Spleen (tissue), 11 donors: ENCODE data around the gene CYB561D2. TPM values are rescaled to one million over a fixed set of nuclear protein-coding genes. Genes with fewer than 3 reads are reported as not detected.

ENCODE experiments used
- DNase-seq: peaks from one replicate; pipeline ENCODE4 v3.0.0-alpha.2; 2020
- H3K27ac ChIP-seq, 8 donors: fragments of 200-600 bp; sonication (generic) in 7 of 8; 1 replicate in 4 of 8; 2 replicates in 4 of 8; pipeline versions ENCODE4 v1.5.0 to v1.8.0; 2016 to 2021; ENCODE audit warnings: inconsistent platforms in 4 of 8, mild to moderate bottlenecking in 4 of 8, moderate library complexity in 1 of 8
- H3K27me3 ChIP-seq, 7 donors: fragments of 200-600 bp; sonication (generic) in 6 of 7; replicated peaks in 1 of 7; 1 replicate in 4 of 7; 2 replicates in 3 of 7; pipeline versions ENCODE4 v1.5.0 to v1.8.0; 2016 to 2021; ENCODE audit warnings: inconsistent platforms in 3 of 7, mild to moderate bottlenecking in 1 of 7
- H3K36me3 ChIP-seq, 6 donors: fragments of 200-600 bp; sonication (generic) in 5 of 6; 1 replicate in 4 of 6; 2 replicates in 2 of 6; pipeline versions ENCODE4 v1.5.0 to v1.8.0; 2016 to 2021; ENCODE audit warnings: inconsistent platforms in 2 of 6
- H3K4me1 ChIP-seq, 6 donors: fragments of 200-600 bp; sonication (generic) in 5 of 6; 1 replicate in 3 of 6; 2 replicates in 3 of 6; pipeline versions ENCODE4 v1.5.0 to v1.8.0; 2016 to 2021; ENCODE audit warnings: inconsistent platforms in 3 of 6
- H3K4me3 ChIP-seq, 8 donors: fragments of 200-600 bp; sonication (generic) in 7 of 8; 1 replicate in 4 of 8; 2 replicates in 4 of 8; pipeline versions ENCODE4 v1.5.0 to v1.8.0; 2016 to 2021; ENCODE audit warnings: inconsistent platforms in 4 of 8, mild to moderate bottlenecking in 4 of 8, moderate library complexity in 2 of 8
- H3K9me3 ChIP-seq, 8 donors: fragments of 200-600 bp; sonication (generic) in 7 of 8; 1 replicate in 4 of 8; 2 replicates in 4 of 8; pipeline versions ENCODE4 v1.5.0 to v1.8.0; 2016 to 2021; ENCODE audit warnings: inconsistent platforms in 4 of 8
- POLR2A ChIP-seq, 3 donors: fragments of 450-650 bp; IDR thresholded peaks; one replicate each; pipeline ENCODE4 v1.5.1; 2017; ENCODE audit warnings: antibody characterized with exemption in 3 of 3, mild to moderate bottlenecking in 1 of 3
- POLR2AphosphoS5 ChIP-seq, 3 donors: sonication (generic); formaldehyde crosslinking; IDR thresholded peaks; one replicate each; pipeline ENCODE4 v1.5.1; 2017; ENCODE audit warnings: antibody characterized with exemption in 3 of 3
- WGBS, 5 donors: extraction: QIAGEN DNeasy Blood & Tissue Kit in 3 of 5; methylation state at CpG; one replicate each; pipeline versions ENCODE4 v1.1.5 to v1.1.7; 2013 to 2018; 5-methylcytosine and 5-hydroxymethylcytosine counted together
- intact Hi-C: fragments of 100-400 bp; cut with DNase I; formaldehyde crosslinking; loops from one replicate; pipeline ENCODE4 v1.15.0; 2023; ENCODE audit warnings: low total_unique reads
- polyA plus RNA-seq, 3 donors: library from polyadenylated mRNA; stranded (reverse); fragments of 200-250 nt; gene quantifications; one replicate each; pipeline ENCODE4 v1.2.1, GENCODE V29; 2013
- total RNA-seq, 7 donors: library from RNA; depleted of rRNA in 3 of 7; stranded (reverse); fragments of >200 nt in 3 of 7; fragmentation: NEBNext Ultra II Directional in 4 of 7; extraction: Animal tissue kit (Norgen Biotek cat#: 25700) in 4 of 7; gene quantifications; one replicate each; pipeline versions ENCODE4 v1.1.0 to v1.2.1, GENCODE V29; 2016 to 2021
- TF ChIP-seq, protein P1 (sequence below), 11 experiments: fragments of 200-600 bp in 7 of 11; fragments of 450-650 bp in 4 of 11; sonication (generic) in 4 of 11; IDR thresholded peaks in 8 of 11; conservative IDR thresholded peaks in 3 of 11; 1 replicate in 7 of 11; 2 replicates in 4 of 11; pipeline versions ENCODE4 v1.4.0 to v1.8.0; 2016 to 2021; ENCODE audit warnings: antibody characterized with exemption in 11 of 11, inconsistent platforms in 4 of 11, mild to moderate bottlenecking in 1 of 11
- donor health status: healthy with polysubstance abuse.
- donor health status: DM: no; HTN: no; CAD: no; lungs with moderate emphysema.
- donor health status: DM: no; HTN: no; CAD: no.
- donor health status: Bipolar disorder and iron deficiency.
- donor health status: healthy.
- donor health status: DM: no; HTN: no; CAD: no.
- donor health status: DM: yes; HTN: yes; CAD: no.

Gene CYB561D2
- total and polyA plus RNA-seq, 10 donors = 18.7 to 35.2 (median 26.4) TPM

DNA sequence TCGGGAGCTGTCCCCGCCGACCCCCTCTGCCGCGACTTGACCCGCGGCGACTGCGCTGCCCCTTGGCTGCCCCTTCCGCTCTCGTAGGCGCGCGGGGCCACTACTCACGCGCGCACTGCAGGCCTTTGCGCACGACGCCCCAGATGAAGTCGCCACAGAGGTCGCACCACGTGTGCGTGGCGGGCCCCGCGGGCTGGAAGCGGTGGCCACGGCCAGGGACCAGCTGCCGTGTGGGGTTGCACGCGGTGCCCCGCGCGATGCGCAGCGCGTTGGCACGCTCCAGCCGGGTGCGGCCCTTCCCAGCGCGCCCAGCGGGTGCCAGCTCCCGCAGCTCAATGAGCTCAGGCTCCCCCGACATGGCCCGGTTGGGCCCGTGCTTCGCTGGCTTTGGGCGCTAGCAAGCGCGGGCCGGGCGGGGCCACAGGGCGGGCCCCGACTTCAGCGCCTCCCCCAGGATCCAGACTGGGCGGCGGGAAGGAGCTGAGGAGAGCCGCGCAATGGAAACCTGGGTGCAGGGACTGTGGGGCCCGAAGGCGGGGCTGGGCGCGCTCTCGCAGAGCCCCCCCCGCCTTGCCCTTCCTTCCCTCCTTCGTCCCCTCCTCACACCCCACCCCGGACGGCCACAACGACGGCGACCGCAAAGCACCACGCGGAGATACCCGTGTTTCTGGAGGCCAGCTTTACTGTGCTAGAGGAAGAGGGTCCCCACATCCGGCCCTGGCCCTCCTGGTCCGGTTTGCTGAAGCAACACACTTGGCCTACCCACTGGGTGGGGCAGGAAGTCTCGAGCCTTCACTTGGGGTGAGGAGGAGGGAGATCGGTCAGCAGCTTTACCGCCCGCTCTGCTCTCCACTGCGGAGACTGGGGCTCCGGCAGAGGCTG, 10.0 kb upstream of the CYB561D2 start, which contains the start of gene RASSF1:
RASSF1 (minus strand) TSS at position 389 of the 882 bp plus-strand sequence; CDS start at position 358, 31 bp downstream.
- peak; percentile 96 for DNase-seq
- no peaks in the 10 kb centered on the region for H3K9me3 ChIP-seq
- 0 to 9% (median 2%) methylated on average over 51 to 85 of the region's 85 CpGs for WGBS, 5 donors

DNA sequence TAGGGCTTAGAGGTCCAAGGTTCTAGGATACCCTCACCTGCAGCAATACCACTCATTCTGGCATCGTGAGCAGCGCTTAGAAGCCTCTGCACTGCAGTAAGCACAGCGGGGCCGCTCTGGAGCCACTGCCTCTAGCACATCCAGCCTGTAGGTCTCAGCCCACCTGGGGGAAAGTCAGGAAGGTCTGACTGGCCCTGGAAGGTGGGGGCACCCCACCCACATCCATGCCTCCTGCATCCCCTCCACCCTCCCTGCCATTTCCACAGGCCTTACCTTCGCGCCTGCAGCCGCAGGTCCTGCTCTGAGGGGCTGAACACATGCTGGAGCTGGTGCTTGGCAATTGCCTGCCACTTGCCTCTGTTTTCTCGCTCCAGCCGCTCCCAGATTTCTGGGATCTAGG, 9.1 kb upstream of the CYB561D2 start:
- Histone ChIP-seq H3K9me3 (no peaks in the 10 kb centered on the region), H3K27ac (peak overlapping the region; percentile 92 to 99 (median 98)), H3K4me3 (peak overlapping the region in 7 of 8 donors; percentile 55 to 86 (median 74)), H3K4me1 (peaks cover 40 to 89% (median 69%) of the 10 kb centered on the region in 6 donors), H3K36me3 (no peaks in the 10 kb centered on the region), H3K27me3 (no peaks in the 10 kb centered on the region)
- WGBS, 5 donors = 79 to 94% (median 88%) methylated on average over 5 to 9 of the region's 9 CpGs
- peak; percentile 88 for DNase-seq
- intact Hi-C loops = no loop called here
- TF ChIP-seq POLR2AphosphoS5 (IDR thresholded peaks at IDR 0.05) = no peak
- TF ChIP-seq, protein P1, sequence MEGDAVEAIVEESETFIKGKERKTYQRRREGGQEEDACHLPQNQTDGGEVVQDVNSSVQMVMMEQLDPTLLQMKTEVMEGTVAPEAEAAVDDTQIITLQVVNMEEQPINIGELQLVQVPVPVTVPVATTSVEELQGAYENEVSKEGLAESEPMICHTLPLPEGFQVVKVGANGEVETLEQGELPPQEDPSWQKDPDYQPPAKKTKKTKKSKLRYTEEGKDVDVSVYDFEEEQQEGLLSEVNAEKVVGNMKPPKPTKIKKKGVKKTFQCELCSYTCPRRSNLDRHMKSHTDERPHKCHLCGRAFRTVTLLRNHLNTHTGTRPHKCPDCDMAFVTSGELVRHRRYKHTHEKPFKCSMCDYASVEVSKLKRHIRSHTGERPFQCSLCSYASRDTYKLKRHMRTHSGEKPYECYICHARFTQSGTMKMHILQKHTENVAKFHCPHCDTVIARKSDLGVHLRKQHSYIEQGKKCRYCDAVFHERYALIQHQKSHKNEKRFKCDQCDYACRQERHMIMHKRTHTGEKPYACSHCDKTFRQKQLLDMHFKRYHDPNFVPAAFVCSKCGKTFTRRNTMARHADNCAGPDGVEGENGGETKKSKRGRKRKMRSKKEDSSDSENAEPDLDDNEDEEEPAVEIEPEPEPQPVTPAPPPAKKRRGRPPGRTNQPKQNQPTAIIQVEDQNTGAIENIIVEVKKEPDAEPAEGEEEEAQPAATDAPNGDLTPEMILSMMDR (IDR thresholded peaks at IDR 0.05 in 8 of 11, conservative IDR thresholded peaks at IDR 0.05 in 3 of 11) = no peak
- no peak for TF ChIP-seq POLR2A (IDR thresholded peaks at IDR 0.05)

More for the DNA sequence above, 10.0 kb upstream of the CYB561D2 start, which contains the start of gene RASSF1:
- intact Hi-C loops = no loop called here
- H3K27ac ChIP-seq = peak within 1 kb of the TSS; percentile 92 to 99 (median 98)
- H3K36me3 ChIP-seq = peaks cover 0 to 3% (median 0%) of the 10 kb centered on the region in 6 donors
- no peaks in the 10 kb centered on the region for H3K27me3 ChIP-seq
- peaks cover 44 to 89% (median 70%) of the 10 kb centered on the region in 6 donors for H3K4me1 ChIP-seq
- H3K4me3 ChIP-seq = peak within 1 kb of the TSS; percentile 55 to 86 (median 70)
- TF ChIP-seq POLR2AphosphoS5 (IDR thresholded peaks at IDR 0.05) (peak; percentile 72 to 83 (median 79)), POLR2A (IDR thresholded peaks at IDR 0.05) (peak in 2 of 3 donors; percentile 40 to 64)
- TF ChIP-seq, protein P1 (IDR thresholded peaks at IDR 0.05 in 8 of 11, conservative IDR thresholded peaks at IDR 0.05 in 3 of 11) = no peak

DNA sequence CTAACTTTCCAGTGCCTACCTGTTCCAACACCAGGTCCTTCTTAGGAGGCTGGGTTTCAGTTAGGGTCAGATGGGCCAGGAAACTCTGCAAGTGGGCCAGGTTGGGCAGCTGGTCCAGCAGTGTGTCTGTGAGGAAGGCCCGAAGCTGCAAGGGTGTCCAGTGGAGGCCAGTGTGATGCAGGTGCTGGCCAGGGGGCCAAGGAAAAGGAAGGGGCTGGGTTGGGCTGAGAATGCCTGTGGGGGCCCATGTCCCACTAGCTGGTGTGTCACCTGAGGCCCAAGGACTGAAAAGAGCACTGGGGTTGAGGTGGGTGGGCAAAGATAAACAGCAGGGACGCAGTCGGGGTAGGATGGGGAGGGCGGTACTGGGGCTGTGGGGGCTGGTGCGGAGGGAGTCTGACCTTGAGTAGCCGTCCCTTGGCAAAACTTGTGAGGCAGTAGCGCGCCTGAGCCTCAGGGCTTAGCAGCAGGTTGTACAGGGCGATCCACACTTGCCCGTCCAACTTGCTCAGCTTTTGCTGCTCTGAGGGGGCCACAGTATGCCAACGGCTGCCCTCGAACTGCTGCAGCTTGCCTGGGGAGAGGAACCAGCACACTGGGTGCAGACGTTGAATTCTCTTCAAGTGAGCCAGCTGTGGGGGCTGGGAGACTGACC, 8.5 kb upstream of the CYB561D2 start:
- Histone ChIP-seq H3K27ac (peak overlapping the region in 7 of 8 donors; percentile 92 to 99 (median 97)), H3K9me3 (no peaks in the 10 kb centered on the region), H3K4me1 (peaks cover 40 to 89% (median 71%) of the 10 kb centered on the region in 6 donors), H3K4me3 (peak overlapping the region in 2 of 8 donors; percentile 74 to 83), H3K36me3 (no peaks in the 10 kb centered on the region), H3K27me3 (no peaks in the 10 kb centered on the region)
- peak; percentile 79 for DNase-seq
- intact Hi-C loops = no loop called here
- 80 to 92% (median 83%) methylated on average over 10 to 13 of the region's 13 CpGs for WGBS, 5 donors
- no peak for TF ChIP-seq POLR2AphosphoS5 (IDR thresholded peaks at IDR 0.05)

DNA sequence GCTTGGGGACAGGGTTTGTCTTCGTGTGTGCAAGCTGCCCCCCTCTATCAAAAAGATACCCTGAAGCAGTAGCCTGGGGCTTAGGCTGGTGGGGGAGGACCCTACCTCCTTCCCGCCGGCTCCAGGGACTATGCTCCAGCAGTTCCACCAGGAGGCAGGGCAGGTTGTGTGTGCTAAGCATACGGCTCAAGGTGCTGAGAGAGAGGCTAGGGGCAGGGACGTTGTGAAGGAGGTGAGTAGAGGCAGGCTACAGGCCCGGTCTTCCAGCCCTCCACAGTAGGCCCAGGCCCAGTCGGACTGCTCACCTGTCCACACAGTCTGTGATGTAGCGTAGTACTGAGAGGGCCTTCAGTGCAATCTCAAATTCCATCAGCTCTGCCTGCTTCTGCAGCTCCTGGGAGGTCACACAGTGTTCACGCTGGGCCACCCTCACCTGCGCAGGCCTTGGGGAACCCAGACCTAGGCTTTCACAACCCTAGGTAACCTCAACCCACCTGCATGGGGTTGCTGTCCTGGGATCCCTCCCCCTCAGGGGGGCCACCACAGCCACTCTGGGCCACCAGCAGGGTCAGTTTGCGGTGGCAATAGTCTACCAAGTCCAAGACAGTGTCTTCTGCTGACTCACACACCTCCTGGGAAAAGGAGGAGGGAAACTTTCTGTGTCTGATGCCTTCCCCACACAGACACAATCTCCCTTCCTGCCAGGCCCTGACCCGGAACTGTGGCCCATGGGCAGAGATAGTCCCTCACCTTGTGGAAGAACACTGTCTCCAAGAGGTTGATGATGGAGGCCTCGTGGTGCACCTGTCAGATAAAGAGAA, 7.6 kb upstream of the CYB561D2 start:
- DNase-seq = peak; percentile 80
- Histone ChIP-seq H3K27ac (peak overlapping the region in 3 of 8 donors; percentile 97 to 99 (median 99)), H3K27me3 (no peaks in the 10 kb centered on the region), H3K4me1 (peaks cover 37 to 93% (median 72%) of the 10 kb centered on the region in 6 donors), H3K36me3 (peaks cover 0 to 8% (median 6%) of the 10 kb centered on the region in 6 donors), H3K9me3 (no peaks in the 10 kb centered on the region), H3K4me3 (no peak overlapping the region)
- WGBS, 5 donors = 80 to 95% (median 85%) methylated on average over 12 to 13 of the region's 13 CpGs
- intact Hi-C loops = no loop called here
- TF ChIP-seq POLR2A (IDR thresholded peaks at IDR 0.05) (no peak), POLR2AphosphoS5 (IDR thresholded peaks at IDR 0.05) (no peak)
- TF ChIP-seq, protein P1 (IDR thresholded peaks at IDR 0.05 in 8 of 11, conservative IDR thresholded peaks at IDR 0.05 in 3 of 11) = no peak
